Kidney glomerular epithelial cell (primary cell): ENCODE results near the gene SOD3.

Experiments used
- DNase-seq: peaks from one replicate; lab custom pipeline; 2025; lab: John Stamatoyannopoulos, UW

Gene SOD3

DNA sequence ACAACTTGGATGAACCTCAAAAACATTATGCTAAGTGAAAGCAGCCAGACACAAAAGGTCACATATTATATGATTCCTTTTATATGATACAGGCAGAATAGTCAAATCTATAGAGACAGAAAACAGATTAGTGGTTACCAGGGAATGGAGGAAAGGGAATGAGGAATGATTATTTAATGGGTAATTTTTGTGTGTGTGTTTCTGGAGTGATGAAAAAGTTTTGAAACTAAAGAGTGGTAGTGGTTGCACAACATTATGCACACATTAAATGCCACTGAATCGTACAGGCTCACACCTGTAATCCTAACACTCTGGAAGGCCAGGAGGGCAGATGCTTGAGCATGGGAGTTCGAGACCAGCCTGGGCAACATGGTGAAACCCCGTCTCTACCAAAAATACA, 19.6 kb upstream of the SOD3 start:
- DNase-seq = no peak

- no peak for DNase-seq
Measured at GRCh38 chr4:24777536-24778463, 17.6 kb upstream of the SOD3 start.

GRCh38 chr4:24778464-24779225, 16.7 kb upstream of the SOD3 start:
- DNase-seq = no peak

- no peak for DNase-seq
Measured at GRCh38 chr4:24780936-24781495, 14.4 kb upstream of the SOD3 start.

DNA sequence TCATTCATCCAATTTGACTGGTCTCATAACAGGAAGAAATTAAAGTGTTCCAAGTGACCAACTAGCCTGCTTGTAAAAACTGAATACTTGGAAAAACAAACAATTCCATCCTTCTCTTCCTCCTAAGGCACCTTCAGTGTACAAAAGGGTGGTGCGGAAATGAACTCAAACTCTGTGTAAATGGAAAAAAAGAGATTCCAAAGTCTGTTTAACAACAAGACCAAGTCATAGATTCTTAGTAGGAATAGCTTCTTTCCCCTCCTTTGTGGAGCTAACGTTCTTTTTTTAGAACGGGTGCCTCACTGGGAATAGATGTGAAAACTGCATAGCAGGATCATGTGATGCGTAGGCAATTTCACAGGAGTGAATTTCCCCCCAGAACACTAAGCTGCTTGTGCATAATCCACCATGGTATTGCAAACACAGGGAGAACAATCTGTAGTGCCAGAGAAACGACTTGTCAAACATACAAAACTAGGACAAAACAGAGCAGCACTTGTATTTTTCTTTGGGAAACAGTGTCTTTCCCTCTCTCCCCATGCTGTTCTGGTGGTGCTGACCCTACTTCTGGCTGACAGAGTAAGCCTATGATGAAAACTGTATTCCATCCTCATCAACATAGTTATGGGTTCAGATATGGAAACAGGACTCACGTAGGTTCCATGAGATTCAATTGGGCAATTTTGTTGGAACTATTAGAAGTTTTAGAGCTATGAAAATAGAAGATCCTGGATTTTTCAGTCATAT, 13.2 kb upstream of the SOD3 start:
- no peak for DNase-seq

DNA sequence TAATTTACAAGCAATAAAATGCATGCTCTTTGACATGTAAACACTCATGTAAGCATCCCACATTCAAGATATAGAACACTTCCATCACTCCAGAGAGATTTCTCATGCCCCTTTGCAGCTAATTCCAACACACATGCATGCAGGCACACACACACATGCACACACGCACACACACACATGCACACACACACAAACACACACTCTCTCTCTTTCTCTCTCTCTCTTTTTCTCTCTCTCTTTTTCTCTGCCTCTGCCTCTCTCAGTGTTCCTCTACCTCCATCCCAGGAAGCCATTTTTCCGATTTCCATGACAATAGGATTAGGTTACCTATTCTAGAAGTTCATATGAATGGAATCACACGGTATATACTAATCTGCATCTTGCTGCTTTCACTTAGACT, 11.9 kb upstream of the SOD3 start:
- DNase-seq = no peak

DNA sequence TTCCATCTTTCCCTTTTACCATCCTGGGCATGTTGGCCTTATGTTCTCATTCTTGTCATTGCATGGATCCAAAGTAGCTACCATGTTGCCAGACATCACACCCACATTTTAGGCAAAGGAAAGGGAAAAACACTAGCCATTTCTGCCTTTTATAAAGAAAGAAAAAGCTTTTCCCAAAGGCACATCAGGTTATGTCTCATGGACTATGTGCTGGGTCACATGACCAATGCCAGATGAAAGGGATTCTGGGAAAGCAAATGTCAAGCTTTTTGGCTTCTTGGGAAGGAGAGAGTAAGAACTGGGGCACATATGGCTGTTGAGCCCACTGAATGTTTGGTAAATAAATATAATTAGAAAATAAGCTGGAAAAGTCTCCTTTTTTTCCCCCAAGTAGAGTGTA, 4.3 kb upstream of the SOD3 start:
- no peak for DNase-seq

DNA sequence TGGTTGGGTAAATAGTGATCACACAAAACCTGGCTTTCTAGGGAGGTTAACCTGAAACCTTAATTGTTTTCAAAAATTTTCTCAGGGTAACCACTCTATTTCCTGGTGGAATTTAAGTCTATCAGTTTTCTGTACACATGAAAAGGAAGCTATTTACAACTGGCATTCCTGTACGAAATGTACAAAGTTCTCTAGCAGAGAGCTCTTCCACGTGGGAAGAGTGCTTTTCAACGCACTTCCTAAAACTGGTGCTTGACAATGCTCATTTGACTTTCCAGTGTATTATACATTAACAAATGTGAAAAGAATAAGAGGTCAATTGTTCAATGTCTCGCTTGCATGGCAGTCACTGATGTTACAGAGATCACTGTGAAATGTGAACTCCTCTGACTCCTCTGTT, 2.8 kb upstream of the SOD3 start:
- no peak for DNase-seq

GRCh38 chr4:24793219-24794005, 2.0 kb upstream of the SOD3 start:
- DNase-seq = peak; percentile 31

DNA sequence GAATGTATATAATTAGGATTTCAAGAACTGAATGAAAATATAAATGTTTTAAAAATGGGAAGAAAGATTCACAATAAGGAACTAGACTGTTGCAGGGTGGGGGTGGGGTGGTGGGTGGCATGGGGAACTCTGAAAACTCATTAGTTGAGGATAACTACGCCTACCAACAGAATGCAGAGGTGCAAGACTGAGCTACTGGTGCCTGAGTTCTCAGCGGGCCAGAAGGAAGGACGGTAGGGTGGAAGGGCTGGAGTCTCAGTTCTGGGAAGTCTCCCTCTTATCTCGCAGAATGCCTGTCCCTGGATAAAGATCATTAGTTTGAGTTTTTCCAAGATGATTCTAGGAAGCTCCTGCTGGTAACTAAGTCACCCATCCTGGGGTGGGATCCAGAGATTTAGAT, 1.3 kb upstream of the SOD3 start:
- DNase-seq = no peak

DNA sequence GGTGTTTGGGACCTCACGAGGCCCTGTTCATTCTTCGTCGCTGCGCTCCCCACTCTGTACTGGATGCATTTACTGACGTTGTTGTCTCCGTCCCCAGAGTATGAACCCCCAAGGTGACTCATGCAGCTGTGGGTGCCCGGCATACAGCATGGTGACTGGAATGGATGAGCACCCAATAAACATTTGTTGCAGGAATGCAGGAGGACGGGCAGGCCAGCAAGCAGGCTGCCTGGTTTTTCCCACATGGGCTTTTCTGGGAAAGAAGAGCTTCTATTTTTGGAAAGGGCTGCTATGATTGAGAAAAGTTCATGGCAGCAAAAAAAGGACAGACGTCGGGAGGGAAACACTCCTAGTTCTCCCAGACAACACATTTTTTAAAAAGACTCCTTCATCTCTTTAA, 893 bp upstream of the SOD3 start:
- no peak for DNase-seq

GRCh38 chr4:24795666-24796381, 451 bp downstream of the SOD3 start:
- DNase-seq = no peak

DNA sequence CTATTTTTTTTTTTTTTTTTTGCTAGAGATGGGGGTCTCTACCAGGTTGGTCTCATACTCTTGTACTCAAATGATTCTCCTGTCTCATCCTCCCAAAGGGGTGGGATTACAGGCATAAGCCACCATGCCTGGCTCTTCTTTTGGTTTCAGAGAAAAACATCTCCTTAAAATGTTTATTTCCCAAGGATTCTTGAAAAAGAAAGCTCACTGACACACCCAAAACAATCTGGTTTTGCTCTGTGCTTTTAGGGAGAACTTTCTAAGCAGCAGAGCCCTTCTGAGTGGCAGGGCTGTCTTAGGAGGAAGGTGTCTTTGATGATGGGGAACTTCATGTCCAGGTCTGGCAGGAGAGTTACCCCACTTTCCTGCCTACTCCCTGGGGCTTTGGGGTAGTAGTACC, 1.2 kb downstream of the SOD3 start:
- DNase-seq = no peak

DNA sequence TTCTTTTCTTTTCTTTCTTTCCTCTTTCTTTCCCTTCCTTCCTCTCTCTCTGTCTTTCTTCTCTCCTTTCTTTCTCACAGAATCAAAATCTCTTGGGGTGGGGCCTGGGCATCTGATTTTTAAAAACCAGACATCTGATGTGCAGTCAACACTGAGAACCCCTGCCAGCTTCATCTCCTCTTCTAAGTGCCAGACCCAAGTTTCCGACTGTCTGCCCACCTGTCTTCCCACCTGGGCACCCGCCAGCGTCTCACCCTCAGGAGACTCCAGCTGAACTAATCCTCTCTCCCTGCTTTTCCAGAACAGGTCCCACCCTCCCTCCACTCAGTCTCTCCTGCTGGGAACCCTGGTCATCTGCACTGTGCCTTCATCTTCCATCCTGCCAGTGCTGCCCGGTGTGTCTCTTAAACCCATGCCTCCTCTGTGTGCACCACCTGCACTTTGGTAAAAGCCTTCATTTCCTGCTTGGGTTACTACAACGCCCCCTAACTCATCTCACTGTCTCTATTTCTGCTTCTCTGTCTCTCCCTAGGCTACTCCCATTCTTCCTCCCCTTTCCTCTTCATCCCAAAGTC, 2.8 kb downstream of the SOD3 start:
- DNase-seq = no peak

GRCh38 chr4:24799196-24799543, 3.8 kb downstream of the SOD3 start:
- DNase-seq = no peak

DNA sequence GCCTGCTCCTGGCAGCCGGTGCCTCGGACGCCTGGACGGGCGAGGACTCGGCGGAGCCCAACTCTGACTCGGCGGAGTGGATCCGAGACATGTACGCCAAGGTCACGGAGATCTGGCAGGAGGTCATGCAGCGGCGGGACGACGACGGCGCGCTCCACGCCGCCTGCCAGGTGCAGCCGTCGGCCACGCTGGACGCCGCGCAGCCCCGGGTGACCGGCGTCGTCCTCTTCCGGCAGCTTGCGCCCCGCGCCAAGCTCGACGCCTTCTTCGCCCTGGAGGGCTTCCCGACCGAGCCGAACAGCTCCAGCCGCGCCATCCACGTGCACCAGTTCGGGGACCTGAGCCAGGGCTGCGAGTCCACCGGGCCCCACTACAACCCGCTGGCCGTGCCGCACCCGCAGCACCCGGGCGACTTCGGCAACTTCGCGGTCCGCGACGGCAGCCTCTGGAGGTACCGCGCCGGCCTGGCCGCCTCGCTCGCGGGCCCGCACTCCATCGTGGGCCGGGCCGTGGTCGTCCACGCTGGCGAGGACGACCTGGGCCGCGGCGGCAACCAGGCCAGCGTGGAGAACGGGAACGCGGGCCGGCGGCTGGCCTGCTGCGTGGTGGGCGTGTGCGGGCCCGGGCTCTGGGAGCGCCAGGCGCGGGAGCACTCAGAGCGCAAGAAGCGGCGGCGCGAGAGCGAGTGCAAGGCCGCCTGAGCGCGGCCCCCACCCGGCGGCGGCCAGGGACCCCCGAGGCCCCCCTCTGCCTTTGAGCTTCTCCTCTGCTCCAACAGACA, 4.4 kb downstream of the SOD3 start:
- DNase-seq = no peak

DNA sequence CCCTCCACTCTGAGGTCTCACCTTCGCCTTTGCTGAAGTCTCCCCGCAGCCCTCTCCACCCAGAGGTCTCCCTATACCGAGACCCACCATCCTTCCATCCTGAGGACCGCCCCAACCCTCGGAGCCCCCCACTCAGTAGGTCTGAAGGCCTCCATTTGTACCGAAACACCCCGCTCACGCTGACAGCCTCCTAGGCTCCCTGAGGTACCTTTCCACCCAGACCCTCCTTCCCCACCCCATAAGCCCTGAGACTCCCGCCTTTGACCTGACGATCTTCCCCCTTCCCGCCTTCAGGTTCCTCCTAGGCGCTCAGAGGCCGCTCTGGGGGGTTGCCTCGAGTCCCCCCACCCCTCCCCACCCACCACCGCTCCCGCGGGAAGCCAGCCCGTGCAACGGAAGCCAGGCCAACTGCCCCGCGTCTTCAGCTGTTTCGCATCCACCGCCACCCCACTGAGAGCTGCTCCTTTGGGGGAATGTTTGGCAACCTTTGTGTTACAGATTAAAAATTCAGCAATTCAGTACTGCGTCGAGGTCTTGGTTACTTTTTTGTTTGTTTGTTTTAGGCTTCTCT, 5.0 kb downstream of the SOD3 start:
- DNase-seq = no peak

GRCh38 chr4:24801136-24801855, 5.9 kb downstream of the SOD3 start:
- no peak for DNase-seq

- no peak for DNase-seq
Measured at GRCh38 chr4:24802648-24803047, 7.3 kb downstream of the SOD3 start.
